Adipose tissue (tissue), 3 donors: ENCODE results near the gene ADCY5. TPM values are rescaled to one million over a fixed set of nuclear protein-coding genes. Genes with fewer than 3 reads are reported as not detected.

ENCODE experiments used
- H3K27ac ChIP-seq: one replicate; pipeline ENCODE4 v1.5.1; 2013; ENCODE audit warnings: low read depth, low read length
- WGBS, 3 donors: extraction: QIAGEN DNeasy Blood & Tissue Kit; methylation state at CpG; one replicate each; pipeline ENCODE4 v1.1.7; 2013; 5-methylcytosine and 5-hydroxymethylcytosine counted together
- polyA plus RNA-seq, 3 donors: library from polyadenylated mRNA; stranded (reverse); fragments of 200-250 nt; gene quantifications; one replicate each; pipeline ENCODE4 v1.2.3, GENCODE V29; 2013
- donor health status: healthy with polysubstance abuse.
- donor health status: Bipolar disorder and iron deficiency.
- donor health status: healthy.

The ADCY5 gene
- polyA plus RNA-seq, 3 donors = 6.0 to 76.1 (median 8.0) TPM

GRCh38 chr3:123294296-123294938, 154.5 kb downstream of the ADCY5 start:
- no peak overlapping the region for H3K27ac ChIP-seq
- WGBS, 3 donors = 88 to 97% (median 96%) methylated on average over 13 of the region's 13 CpGs

- 73 to 79% (median 78%) methylated on average over 15 of the region's 15 CpGs for WGBS, 3 donors
- H3K27ac ChIP-seq = no peak overlapping the region
Measured at GRCh38 chr3:123292321-123293310, 156.3 kb downstream of the ADCY5 start.

- 76 to 88% (median 78%) methylated on average over 7 of the region's 7 CpGs for WGBS, 3 donors
Measured at GRCh38 chr3:123291404-123291803, 157.5 kb downstream of the ADCY5 start.

GRCh38 chr3:123290962-123291361, 157.9 kb downstream of the ADCY5 start:
- no peak overlapping the region for H3K27ac ChIP-seq
- WGBS, 3 donors = 90 to 92% (median 90%) methylated on average over 23 of the region's 23 CpGs

More at GRCh38 chr3:123291404-123291803, 157.5 kb downstream of the ADCY5 start:
- H3K27ac ChIP-seq = no peak overlapping the region

GRCh38 chr3:123290107-123290930, 158.6 kb downstream of the ADCY5 start:
- no peak overlapping the region for H3K27ac ChIP-seq
- 85 to 92% (median 85%) methylated on average over 13 of the region's 13 CpGs for WGBS, 3 donors

- H3K27ac ChIP-seq = no peak overlapping the region
- 94 to 96% (median 95%) methylated on average over 20 of the region's 20 CpGs for WGBS, 3 donors
Measured at GRCh38 chr3:123289391-123290106, 159.3 kb downstream of the ADCY5 start.

- no peak overlapping the region for H3K27ac ChIP-seq
- WGBS, 3 donors = 80 to 84% (median 82%) methylated on average over 6 of the region's 6 CpGs
Measured at GRCh38 chr3:123287962-123288302, 161.0 kb downstream of the ADCY5 start.

GRCh38 chr3:123287051-123287961, 161.6 kb downstream of the ADCY5 start:
- WGBS, 3 donors = 90 to 91% (median 90%) methylated on average over 14 of the region's 14 CpGs
- no peak overlapping the region for H3K27ac ChIP-seq

GRCh38 chr3:123286308-123287023, 162.4 kb downstream of the ADCY5 start:
- 78 to 83% (median 80%) methylated on average over 16 of the region's 16 CpGs for WGBS, 3 donors
- no peak overlapping the region for H3K27ac ChIP-seq

GRCh38 chr3:123285931-123286307, 163.0 kb downstream of the ADCY5 start:
- WGBS, 3 donors = 62 to 83% (median 80%) methylated on average over 4 of the region's 4 CpGs
- H3K27ac ChIP-seq = no peak overlapping the region

- 87 to 91% (median 89%) methylated on average over 4 of the region's 4 CpGs for WGBS, 3 donors
Measured at GRCh38 chr3:123285479-123285878, 163.4 kb downstream of the ADCY5 start.

GRCh38 chr3:123285066-123285465, 163.8 kb downstream of the ADCY5 start:
- no peak overlapping the region for H3K27ac ChIP-seq
- 76 to 77% (median 76%) methylated on average over 9 of the region's 9 CpGs for WGBS, 3 donors

More at GRCh38 chr3:123285479-123285878, 163.4 kb downstream of the ADCY5 start:
- no peak overlapping the region for H3K27ac ChIP-seq

GRCh38 chr3:123284399-123285010, 164.4 kb downstream of the ADCY5 start:
- H3K27ac ChIP-seq = no peak overlapping the region
- 76 to 89% (median 83%) methylated on average over 18 of the region's 18 CpGs for WGBS, 3 donors

GRCh38 chr3:123283657-123284398, 165.1 kb downstream of the ADCY5 start:
- H3K27ac ChIP-seq = no peak overlapping the region
- 77 to 90% (median 89%) methylated on average over 17 of the region's 17 CpGs for WGBS, 3 donors

GRCh38 chr3:123283074-123283473, 165.8 kb downstream of the ADCY5 start:
- 76 to 83% (median 82%) methylated on average over 9 of the region's 9 CpGs for WGBS, 3 donors
- no peak overlapping the region for H3K27ac ChIP-seq
